Peyer's patch (tissue), 4 donors: ENCODE measurements around the gene NCMAP.

Source experiments
- CTCF ChIP-seq, 6 experiments: fragments of 450-650 bp in 4 of 6; fragments of 200-600 bp in 2 of 6; sonication (generic) in 1 of 6; IDR thresholded peaks; one replicate each; pipeline ENCODE4 v1.5.1; 2017 to 2019; ENCODE audit warnings: antibody characterized with exemption in 6 of 6, mild to moderate bottlenecking in 3 of 6, moderate library complexity in 1 of 6
- POLR2A ChIP-seq, 2 donors: fragments of 450-650 bp; IDR thresholded peaks; one replicate each; pipeline ENCODE4 v1.5.1; 2017; ENCODE audit warnings: antibody characterized with exemption in 2 of 2, mild to moderate bottlenecking in 2 of 2, moderate library complexity in 2 of 2

- TF ChIP-seq CTCF (IDR thresholded peaks at IDR 0.05) (peak; percentile 31 to 61 (median 58)), POLR2A (IDR thresholded peaks at IDR 0.05) (no peak)
Observed at GRCh38 chr1:24526940-24527542, 28.8 kb upstream of the NCMAP start.
